Activated CD4-positive, alpha-beta T cell treated with anti-CD3 and anti-CD28 coated beads, Interleukin-2, amount 10 ng/mL, durations not matched to agents 24 days and 14 days (primary cell): ENCODE measurements around the gene COL23A1. TPM values are rescaled to one million over a fixed set of nuclear protein-coding genes. Genes with fewer than 3 reads are reported as not detected.

ENCODE experiments used
- DNase-seq: peaks from one replicate; pipeline ENCODE4 v3.0.0; 2022
- H3K27ac Mint-ChIP-seq: one replicate; pipeline ENCODE4 v1.8.0; 2022; ENCODE audit warnings: mild to moderate bottlenecking, mixed read lengths
- H3K27me3 Mint-ChIP-seq: one replicate; pipeline ENCODE4 v1.8.0; 2022; ENCODE audit warnings: mixed read lengths
- H3K36me3 Mint-ChIP-seq: one replicate; pipeline ENCODE4 v1.8.0; 2022; ENCODE audit warnings: low read depth, mild to moderate bottlenecking, mixed read lengths
- H3K4me1 Mint-ChIP-seq: one replicate; pipeline ENCODE4 v1.8.0; 2021; ENCODE audit warnings: mixed read lengths
- H3K4me3 Mint-ChIP-seq: one replicate; pipeline ENCODE4 v1.8.0; 2022; ENCODE audit warnings: mild to moderate bottlenecking, moderate library complexity, mixed read lengths
- H3K9me3 Mint-ChIP-seq: one replicate; pipeline ENCODE4 v1.8.0; 2021; ENCODE audit warnings: mixed read lengths
- intact Hi-C: fragments of 100-400 bp; cut with micrococcal nuclease; formaldehyde crosslinking; loops from one replicate; pipeline ENCODE4 v1.15.1; 2023
- total RNA-seq: library from RNA; stranded (reverse); gene quantifications from 2 replicates; pipeline ENCODE4 v1.2.3, GENCODE V29; 2022

Gene COL23A1
- total RNA-seq, 1 donor from 2014 or later = 0.07 TPM

- no peaks in the 10 kb centered on the region for H3K4me1 Mint-ChIP-seq
- H3K4me3 Mint-ChIP-seq = no peak overlapping the region
- no peaks in the 10 kb centered on the region for H3K36me3 Mint-ChIP-seq
- no peaks in the 10 kb centered on the region for H3K9me3 Mint-ChIP-seq
- intact Hi-C loops = no loop called here
- H3K27ac Mint-ChIP-seq = no peak overlapping the region
- H3K27me3 Mint-ChIP-seq = no peaks in the 10 kb centered on the region
- DNase-seq = no peak
Measured at GRCh38 chr5:178432421-178433272, 157.5 kb downstream of the COL23A1 start.

DNA sequence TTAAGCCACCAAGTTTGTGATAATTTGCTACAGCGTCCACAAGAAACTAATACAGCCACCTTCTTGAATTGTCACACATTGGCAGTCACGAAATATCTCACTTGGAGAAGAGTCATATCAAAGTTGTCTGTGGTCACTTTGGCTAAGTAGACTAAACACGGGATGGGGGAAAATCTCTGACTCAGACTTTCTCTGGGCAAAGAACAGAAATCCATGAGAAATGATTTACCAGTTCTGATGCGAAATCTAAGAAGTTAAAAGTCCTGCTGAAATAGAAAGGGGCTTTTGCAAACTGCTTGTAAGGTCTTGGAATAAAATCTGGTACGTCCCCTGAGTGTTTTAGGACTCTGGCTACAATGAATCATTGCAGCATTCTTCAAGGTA lies 158.4 kb downstream of the COL23A1 start:
- DNase-seq = no peak
- H3K9me3 Mint-ChIP-seq = no peaks in the 10 kb centered on the region
- H3K36me3 Mint-ChIP-seq = no peaks in the 10 kb centered on the region
- intact Hi-C loops = no loop called here
- H3K27ac Mint-ChIP-seq = no peak overlapping the region
- no peaks in the 10 kb centered on the region for H3K4me1 Mint-ChIP-seq
- no peak overlapping the region for H3K4me3 Mint-ChIP-seq
- H3K27me3 Mint-ChIP-seq = no peaks in the 10 kb centered on the region

- no peaks in the 10 kb centered on the region for H3K36me3 Mint-ChIP-seq
- DNase-seq = no peak
- no peaks in the 10 kb centered on the region for H3K27me3 Mint-ChIP-seq
- intact Hi-C loops = no loop called here
- no peaks in the 10 kb centered on the region for H3K4me1 Mint-ChIP-seq
- H3K27ac Mint-ChIP-seq = no peak overlapping the region
- H3K4me3 Mint-ChIP-seq = no peak overlapping the region
- H3K9me3 Mint-ChIP-seq = no peaks in the 10 kb centered on the region
Measured at GRCh38 chr5:178431063-178431781, 159.0 kb downstream of the COL23A1 start.

GRCh38 chr5:178430186-178431062 lies 159.8 kb downstream of the COL23A1 start:
- Mint-ChIP-seq H3K36me3 (no peaks in the 10 kb centered on the region), H3K9me3 (no peaks in the 10 kb centered on the region), H3K27me3 (no peaks in the 10 kb centered on the region), H3K4me1 (no peaks in the 10 kb centered on the region), H3K27ac (no peak overlapping the region), H3K4me3 (no peak overlapping the region)
- intact Hi-C loops = no loop called here
- DNase-seq = no peak

GRCh38 chr5:178429491-178430185 lies 160.6 kb downstream of the COL23A1 start:
- no peak overlapping the region for H3K4me3 Mint-ChIP-seq

DNA sequence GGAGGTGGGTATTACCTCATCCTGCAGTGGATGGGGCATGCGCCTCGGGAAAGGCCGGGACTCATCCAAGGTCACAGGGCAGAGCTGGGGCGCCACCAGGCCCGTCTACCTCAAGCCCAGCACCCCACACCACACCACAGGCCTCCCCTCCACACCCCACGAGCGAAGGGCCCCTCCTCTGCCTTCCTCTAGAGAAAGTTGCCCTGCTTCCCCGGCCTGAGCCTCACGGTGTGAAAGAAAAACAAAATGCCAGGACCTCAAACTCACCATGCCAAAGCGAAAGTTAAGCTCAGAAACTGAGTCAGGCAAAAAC lies 161.1 kb downstream of the COL23A1 start:
- intact Hi-C loops = no loop called here
- H3K27ac Mint-ChIP-seq = no peak overlapping the region
- H3K36me3 Mint-ChIP-seq = no peaks in the 10 kb centered on the region
- H3K9me3 Mint-ChIP-seq = no peaks in the 10 kb centered on the region
- H3K27me3 Mint-ChIP-seq = no peaks in the 10 kb centered on the region
- DNase-seq = no peak
- H3K4me3 Mint-ChIP-seq = no peak overlapping the region
- H3K4me1 Mint-ChIP-seq = no peaks in the 10 kb centered on the region

More at GRCh38 chr5:178429491-178430185, 160.6 kb downstream of the COL23A1 start:
- H3K27ac Mint-ChIP-seq = no peak overlapping the region
- intact Hi-C loops = no loop called here
- H3K4me1 Mint-ChIP-seq = no peaks in the 10 kb centered on the region
- no peak for DNase-seq
- H3K9me3 Mint-ChIP-seq = no peaks in the 10 kb centered on the region
- H3K27me3 Mint-ChIP-seq = no peaks in the 10 kb centered on the region
- H3K36me3 Mint-ChIP-seq = no peaks in the 10 kb centered on the region

DNA sequence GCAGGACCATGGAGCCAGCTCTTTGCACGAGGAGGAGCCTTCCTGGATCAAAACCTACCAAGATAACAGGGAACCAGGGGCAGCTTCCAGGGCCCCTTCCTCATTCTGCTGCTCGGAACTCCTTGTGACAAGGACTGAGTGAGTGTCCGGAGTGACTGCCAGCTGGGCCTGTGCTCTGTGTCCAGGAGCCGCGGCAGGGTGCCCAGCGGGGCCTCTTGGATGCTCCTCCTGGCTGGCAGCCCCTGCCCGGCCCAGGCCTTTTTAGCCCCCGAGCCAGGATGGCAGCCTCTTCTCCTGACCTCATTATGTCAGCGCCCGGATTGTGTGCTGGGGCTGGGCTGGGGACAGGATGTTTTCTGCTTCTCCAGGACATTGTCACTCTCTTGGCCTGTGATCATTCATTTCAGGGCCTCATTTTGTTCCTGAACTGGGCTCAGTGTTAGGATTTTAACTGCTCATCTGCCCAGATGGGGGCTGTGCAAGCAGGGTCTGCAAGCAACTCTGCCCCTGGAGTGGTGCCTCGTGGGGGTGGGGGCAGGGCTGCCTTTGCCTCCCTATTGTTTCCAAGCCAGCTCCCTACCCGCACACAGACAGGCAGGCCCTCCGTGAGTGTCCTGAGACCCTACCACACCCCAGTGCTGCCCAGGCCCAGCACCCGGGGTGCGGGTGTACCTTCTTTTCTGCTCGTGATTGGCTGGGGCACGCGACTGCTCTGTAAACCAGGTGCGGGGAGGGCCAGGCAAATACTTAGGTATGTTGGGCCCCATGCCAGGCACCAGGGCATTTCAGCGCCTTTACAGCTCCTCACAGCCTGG lies 161.6 kb downstream of the COL23A1 start:
- H3K27ac Mint-ChIP-seq = no peak overlapping the region
- no peak overlapping the region for H3K4me3 Mint-ChIP-seq
- H3K4me1 Mint-ChIP-seq = no peaks in the 10 kb centered on the region
- no peak for DNase-seq
- no peaks in the 10 kb centered on the region for H3K27me3 Mint-ChIP-seq
- no peaks in the 10 kb centered on the region for H3K36me3 Mint-ChIP-seq
- intact Hi-C loops = no loop called here
- no peaks in the 10 kb centered on the region for H3K9me3 Mint-ChIP-seq

GRCh38 chr5:178427576-178428197 lies 162.5 kb downstream of the COL23A1 start:
- no peaks in the 10 kb centered on the region for H3K36me3 Mint-ChIP-seq
- no peaks in the 10 kb centered on the region for H3K27me3 Mint-ChIP-seq
- no peak overlapping the region for H3K27ac Mint-ChIP-seq
- no peaks in the 10 kb centered on the region for H3K9me3 Mint-ChIP-seq
- H3K4me1 Mint-ChIP-seq = no peaks in the 10 kb centered on the region
- H3K4me3 Mint-ChIP-seq = no peak overlapping the region
- intact Hi-C loops = no loop called here
- no peak for DNase-seq

DNA sequence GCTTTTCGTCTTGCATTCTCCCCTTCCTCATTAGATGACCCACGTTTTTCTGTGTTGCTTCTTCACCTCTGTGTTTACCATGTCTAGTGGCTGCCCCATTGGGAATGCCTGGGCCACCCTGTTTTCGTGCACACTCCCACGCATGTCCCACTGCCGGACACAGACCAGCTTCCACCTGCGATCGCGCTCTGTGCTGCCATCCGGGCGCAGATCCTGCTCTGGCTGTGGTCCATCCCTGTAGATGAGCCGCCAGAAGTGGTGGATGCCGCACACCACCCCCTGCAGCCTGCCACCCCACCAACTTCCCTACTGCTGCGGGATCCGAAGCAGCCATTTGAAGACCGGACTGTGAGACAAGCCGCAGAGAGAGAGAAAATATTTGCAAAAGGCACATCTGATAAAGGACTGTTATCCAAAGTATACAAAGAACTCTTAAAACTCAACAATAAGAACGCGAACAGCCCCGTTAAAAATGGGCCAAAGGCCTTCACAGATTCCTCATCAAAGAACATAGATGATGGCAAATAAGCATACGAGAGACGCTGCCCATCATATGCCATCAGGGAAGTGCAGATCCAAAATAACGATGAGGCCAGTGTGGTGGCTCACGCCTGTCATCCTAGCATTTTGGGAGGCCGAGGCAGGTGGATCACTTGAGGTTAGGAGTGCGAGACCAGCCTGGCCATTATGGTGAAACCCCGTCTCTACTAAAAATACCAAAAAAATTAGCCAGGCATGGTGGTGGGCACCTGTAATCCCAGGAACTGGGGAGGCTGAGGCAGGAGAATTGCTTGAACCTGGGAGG lies 163.7 kb downstream of the COL23A1 start:
- intact Hi-C loops = no loop called here
- Mint-ChIP-seq H3K4me3 (no peak overlapping the region), H3K27me3 (no peaks in the 10 kb centered on the region), H3K4me1 (no peaks in the 10 kb centered on the region), H3K9me3 (no peaks in the 10 kb centered on the region), H3K36me3 (no peaks in the 10 kb centered on the region), H3K27ac (no peak overlapping the region)
- no peak for DNase-seq

DNA sequence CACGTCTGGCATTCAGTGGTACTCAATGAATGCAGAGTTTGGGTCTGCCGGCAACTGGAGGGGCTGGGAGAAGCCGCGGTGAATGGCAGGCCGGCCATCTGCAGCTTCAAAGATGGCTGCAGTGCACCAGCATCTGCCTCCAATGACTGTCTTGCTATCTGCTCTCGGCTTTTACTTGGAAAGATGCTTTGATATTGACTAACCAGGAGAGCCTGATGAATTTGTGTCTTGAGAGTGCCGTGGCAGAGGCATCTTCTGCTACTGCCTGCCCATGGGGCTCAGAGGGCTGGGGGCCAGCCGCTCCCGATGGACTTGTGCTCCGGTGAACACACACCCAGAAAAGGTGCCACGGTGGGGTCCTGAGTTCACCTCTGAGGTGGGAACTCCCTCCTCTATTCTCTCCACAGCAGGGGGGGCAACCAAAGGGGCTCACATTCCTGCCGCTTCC lies 164.5 kb downstream of the COL23A1 start:
- Mint-ChIP-seq H3K4me1 (no peaks in the 10 kb centered on the region), H3K27me3 (no peaks in the 10 kb centered on the region), H3K36me3 (no peaks in the 10 kb centered on the region), H3K9me3 (no peaks in the 10 kb centered on the region), H3K4me3 (no peak overlapping the region), H3K27ac (no peak overlapping the region)
- intact Hi-C loops = no loop called here
- no peak for DNase-seq

DNA sequence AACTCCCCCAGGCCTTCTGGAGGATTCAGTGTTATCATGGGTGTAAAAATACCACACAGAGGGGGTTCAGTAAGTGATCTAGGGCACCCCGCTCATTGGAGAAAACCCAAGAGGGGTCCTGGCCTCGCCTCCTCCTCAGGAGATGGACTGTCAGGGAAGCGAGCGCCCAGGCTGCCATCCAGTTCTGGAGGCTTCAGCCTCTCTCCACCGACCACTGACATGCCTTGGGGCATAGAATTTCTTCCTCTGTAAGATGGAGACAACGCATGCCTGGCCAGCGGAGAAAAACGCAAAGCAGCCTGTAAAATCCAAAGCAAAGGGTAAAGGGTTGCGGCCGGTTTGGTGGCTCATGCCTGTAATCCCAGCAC lies 165.4 kb downstream of the COL23A1 start:
- Mint-ChIP-seq H3K9me3 (no peaks in the 10 kb centered on the region), H3K4me3 (no peak overlapping the region), H3K27ac (no peak overlapping the region), H3K27me3 (no peaks in the 10 kb centered on the region), H3K36me3 (no peaks in the 10 kb centered on the region), H3K4me1 (no peaks in the 10 kb centered on the region)
- no peak for DNase-seq
- intact Hi-C loops = no loop called here
